B cell (primary cell): Measurements from ENCODE around the gene PCDH9. TPM values are rescaled to one million over a fixed set of nuclear protein-coding genes. Genes with fewer than 3 reads are reported as not detected.

ENCODE experiments used
- ATAC-seq: fragments of 200-7000 bp; cut with Tn5 transposase; one replicate; pipeline ENCODE4 v1.10.0; 2021; ENCODE audit warnings: low read depth, mild to moderate bottlenecking, moderate number of reproducible peaks, moderate library complexity
- CTCF ChIA-PET: fragments of 350-600 bp; sonication (Branson Sonifier 250); formaldehyde crosslinking; loops from one replicate; lab custom pipeline; 2021; ENCODE audit warnings: antibody characterized with exemption, inconsistent platforms; lab: Charles Lee
- POLR2A ChIA-PET: fragments of 350-600 bp; sonication (Branson Sonifier 250); formaldehyde crosslinking; loops from one replicate; lab custom pipeline; 2021; ENCODE audit warnings: antibody characterized with exemption; lab: Charles Lee
- DNase-seq: peaks from one replicate; pipeline ENCODE4 v3.0.0; 2013
- H2AFZ ChIP-seq: 2 replicates; pipeline ENCODE4 v1.6.1; 2012; ENCODE audit warnings: mild to moderate bottlenecking, low read depth, low read length; ENCODE audit not compliant: insufficient read depth, poor library complexity, severe bottlenecking
- H3K27ac ChIP-seq, 2 donors: 1 replicate in 1 of 2; 2 replicates in 1 of 2; pipeline ENCODE4 v1.5.1; 2012 to 2013; ENCODE audit warnings: low read length in 2 of 2, mild to moderate bottlenecking in 2 of 2, moderate library complexity in 1 of 2
- H3K27me3 ChIP-seq, 4 experiments: fragments of 200-600 bp in 1 of 4; sonication (generic) in 1 of 4; replicated peaks in 1 of 4; 1 replicate in 2 of 4; 2 replicates in 2 of 4; pipeline versions ENCODE4 v1.6.1 to v1.7.0; 2013 to 2016; ENCODE audit warnings: low read length in 3 of 4, mild to moderate bottlenecking in 2 of 4, mixed read lengths in 1 of 4, moderate library complexity in 1 of 4; ENCODE audit not compliant: insufficient read depth in 4 of 4, control insufficient read depth in 3 of 4; ENCODE audit errors: control extremely low read depth in 1 of 4
- H3K36me3 ChIP-seq, 2 experiments: replicated peaks in 1 of 2; 1 replicate in 1 of 2; 2 replicates in 1 of 2; pipeline versions ENCODE4 v1.6.1 to v1.7.1; 2013; ENCODE audit warnings: low read length in 1 of 2; ENCODE audit not compliant: insufficient read depth in 2 of 2, control insufficient read depth in 1 of 2; ENCODE audit errors: control extremely low read depth in 1 of 2, extremely low read depth in 1 of 2
- H3K4me1 ChIP-seq, 2 donors: fragments of 200-600 bp in 1 of 2; sonication (generic) in 1 of 2; 1 replicate in 1 of 2; 2 replicates in 1 of 2; pipeline versions ENCODE4 v1.5.1 to v1.6.1; 2013 to 2017; ENCODE audit warnings: low read length in 2 of 2; ENCODE audit not compliant: control insufficient read depth in 2 of 2, insufficient read depth in 2 of 2
- H3K4me2 ChIP-seq: replicated peaks from 2 replicates; pipeline ENCODE3; 2012; ENCODE audit warnings: mild to moderate bottlenecking, low read depth, low read length; ENCODE audit not compliant: poor library complexity, severe bottlenecking
- H3K4me3 ChIP-seq, 5 experiments: fragments of 200-600 bp in 1 of 5; sonication (generic) in 1 of 5; 1 replicate in 3 of 5; 2 replicates in 2 of 5; pipeline versions ENCODE4 v1.5.1 to v1.7.0; 2011 to 2016; ENCODE audit warnings: low read length in 4 of 5, mild to moderate bottlenecking in 4 of 5, low read depth in 2 of 5, control low read depth in 1 of 5, moderate library complexity in 1 of 5; ENCODE audit not compliant: insufficient read depth in 1 of 5; ENCODE audit errors: control extremely low read depth in 1 of 5, extremely low read depth in 1 of 5
- H3K79me2 ChIP-seq: fragments of 200-600 bp; sonication (generic); one replicate; pipeline ENCODE4 v1.6.0; 2016; ENCODE audit warnings: low read length; ENCODE audit not compliant: control insufficient read depth, insufficient read depth
- H3K9ac ChIP-seq: fragments of 200-600 bp; sonication (generic); 2 replicates; pipeline ENCODE4 v1.6.1; 2017; ENCODE audit warnings: mild to moderate bottlenecking, low read length, moderate library complexity
- H3K9me3 ChIP-seq, 3 donors: one replicate each; pipeline versions ENCODE4 v1.6.1 to v1.7.1; 2013; ENCODE audit warnings: low read length in 2 of 3; ENCODE audit not compliant: control insufficient read depth in 2 of 3, insufficient read depth in 1 of 3; ENCODE audit errors: control extremely low read depth in 1 of 3
- H4K20me1 ChIP-seq: 2 replicates; pipeline ENCODE4 v1.6.0; 2012; ENCODE audit warnings: mild to moderate bottlenecking, low read length; ENCODE audit not compliant: insufficient read depth, control insufficient read depth, poor library complexity, severe bottlenecking
- H3K27ac Mint-ChIP-seq: one replicate; pipeline ENCODE4 v1.8.0; 2021; ENCODE audit warnings: mixed read lengths
- H3K27me3 Mint-ChIP-seq: one replicate; pipeline ENCODE4 v1.8.0; 2021; ENCODE audit warnings: mixed read lengths
- H3K4me1 Mint-ChIP-seq: one replicate; pipeline ENCODE4 v1.8.0; 2021; ENCODE audit warnings: mixed read lengths
- H3K4me3 Mint-ChIP-seq: one replicate; pipeline ENCODE4 v1.8.0; 2021; ENCODE audit warnings: mixed read lengths
- H3K9me3 Mint-ChIP-seq: one replicate; pipeline ENCODE4 v1.8.0; 2022; ENCODE audit warnings: mixed read lengths; ENCODE audit not compliant: insufficient read depth
- CTCF ChIP-seq: fragments of 200-600 bp; IDR thresholded peaks from one replicate; pipeline ENCODE4 v1.8.0; 2022; ENCODE audit warnings: antibody characterized with exemption, mild to moderate bottlenecking
- EZH2 ChIP-seq: IDR thresholded peaks from 2 replicates; pipeline ENCODE4 v1.6.1; 2012; ENCODE audit warnings: borderline replicate concordance, low read depth, mild to moderate bottlenecking, moderate library complexity, low read length; ENCODE audit not compliant: insufficient read depth, poor library complexity, severe bottlenecking
- WGBS: methylation state at CpG from one replicate; pipeline ENCODE4 v1.1.5; 2013; ENCODE audit warnings: missing lambda C conversion rate; ENCODE audit not compliant: insufficient coverage; 5-methylcytosine and 5-hydroxymethylcytosine counted together
- intact Hi-C: fragments of 100-400 bp; cut with micrococcal nuclease; formaldehyde crosslinking; loops from one replicate; pipeline ENCODE4 v1.10.0; 2022
- polyA plus RNA-seq: library from polyadenylated mRNA; depleted of rRNA; stranded (reverse); fragments of >200 nt; gene quantifications from 2 replicates; pipeline ENCODE4 v1.2.3, GENCODE V29; 2012
- total RNA-seq, 2 donors: library from RNA; stranded (reverse); fragments of 120-200 nt in 1 of 2; gene quantifications; 1 replicate in 1 of 2; 2 replicates in 1 of 2; pipeline versions ENCODE4 v1.2.3 to v1.2.4, GENCODE V29; 2013 to 2022

Gene PCDH9
- total and polyA plus RNA-seq, 2 donors (not counting 1 experiment from before 2014, with no cell fraction given): 13.1 to 21.8 TPM

- ChIA-PET POLR2A (no interaction called here), CTCF (no interaction called here)
- Histone ChIP-seq H3K4me3 (no peak overlapping the region), H3K27ac (no peak overlapping the region), H2AFZ (no peak overlapping the region), H4K20me1 (no peaks in the 10 kb centered on the region), H3K4me2 (no peak overlapping the region), H3K79me2 (no peaks in the 10 kb centered on the region), H3K4me1 (no peaks in the 10 kb centered on the region), H3K27me3 (no peaks in the 10 kb centered on the region), H3K9me3 (peaks cover 0 to 4% (median 1%) of the 10 kb centered on the region in 3 donors), H3K9ac (no peak overlapping the region), H3K36me3 (no peaks in the 10 kb centered on the region)
- no peak overlapping the region for H3K4me3 Mint-ChIP-seq
- H3K27ac Mint-ChIP-seq: no peak overlapping the region
- intact Hi-C loops: no loop called here
- no peak for ATAC-seq
- TF ChIP-seq EZH2 (no peak), CTCF (no peak)
- no peaks in the 10 kb centered on the region for H3K27me3 Mint-ChIP-seq
- DNase-seq: no peak
- WGBS: 40% methylated on average over 1 of the region's 3 CpGs
- no peaks in the 10 kb centered on the region for H3K9me3 Mint-ChIP-seq
- H3K4me1 Mint-ChIP-seq: peaks cover 3% of the 10 kb centered on the region
These were observed 365.5 kb downstream of the PCDH9 start for GRCh38 chr13:66864627-66865026.

GRCh38 chr13:66860878-66861417, 369.2 kb downstream of the PCDH9 start:
- H3K27me3 ChIP-seq: no peaks in the 10 kb centered on the region
- no peaks in the 10 kb centered on the region for H4K20me1 ChIP-seq
- no peak overlapping the region for H3K4me2 ChIP-seq
- H2AFZ ChIP-seq: no peak overlapping the region
- Mint-ChIP-seq H3K27me3 (no peaks in the 10 kb centered on the region), H3K4me1 (peaks cover 5% of the 10 kb centered on the region), H3K4me3 (no peak overlapping the region), H3K27ac (no peak overlapping the region), H3K9me3 (no peaks in the 10 kb centered on the region)
- no peak overlapping the region for H3K9ac ChIP-seq
- no peak for DNase-seq
- ATAC-seq: no peak
- H3K79me2 ChIP-seq: no peaks in the 10 kb centered on the region
- POLR2A ChIA-PET: no interaction called here
- H3K36me3 ChIP-seq: no peaks in the 10 kb centered on the region
- TF ChIP-seq EZH2 (no peak), CTCF (no peak)
- CTCF ChIA-PET: no interaction called here
- H3K4me3 ChIP-seq: no peak overlapping the region
- intact Hi-C loops: no loop called here
- WGBS: 100% methylated on average over 2 of the region's 2 CpGs
- H3K4me1 ChIP-seq: no peaks in the 10 kb centered on the region
- H3K9me3 ChIP-seq: peaks cover 0 to 1% (median 0%) of the 10 kb centered on the region in 3 donors
- no peak overlapping the region for H3K27ac ChIP-seq
